Measurements from ENCODE around the gene PGP.

The PGP gene

DNA sequence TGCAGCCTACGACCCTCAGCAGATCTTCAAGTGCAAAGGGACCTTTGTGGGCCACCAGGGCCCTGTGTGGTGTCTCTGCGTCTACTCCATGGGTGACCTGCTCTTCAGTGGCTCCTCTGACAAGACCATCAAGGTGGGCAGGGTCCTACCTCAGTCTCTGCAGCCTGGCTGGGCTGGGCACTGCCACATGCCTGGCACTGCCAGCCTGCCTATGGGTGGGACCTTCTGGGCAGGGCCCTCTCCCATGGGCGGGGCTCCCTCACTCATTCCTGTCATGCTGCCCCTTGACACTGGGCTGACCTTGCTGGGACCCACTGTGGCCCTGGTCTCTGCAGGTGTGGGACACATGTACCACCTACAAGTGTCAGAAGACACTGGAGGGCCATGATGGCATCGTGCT, 40.7 kb downstream of the PGP start:
- Histone ChIP-seq H3K9me3 (ENCODE audit: insufficient read depth, low read length, severe bottlenecking) (no peaks in the 10 kb centered on the region), H3K4me2 (ENCODE audit: insufficient read depth, low read length) (no peak overlapping the region), H3K36me3 (ENCODE audit: insufficient read depth, low read length) (peaks cover 80% of the 10 kb centered on the region), H3K27ac (ENCODE audit: low read length) (no peak overlapping the region), H3K27me3 (ENCODE audit: insufficient read depth, low read length, poor library complexity) (no peaks in the 10 kb centered on the region), H3K9ac (ENCODE audit: low read depth, low read length) (no peak overlapping the region), H3K79me2 (ENCODE audit: insufficient read depth, low read length) (no peaks in the 10 kb centered on the region), H3K4me1 (ENCODE audit: insufficient read depth, low read length) (no peaks in the 10 kb centered on the region), H2AFZ (ENCODE audit: low read depth, low read length) (no peak overlapping the region), H3K4me3 (ENCODE audit: low read depth in 1 of 2, low read length in 2 of 2) (no peak overlapping the region), H4K20me1 (ENCODE audit: insufficient read depth, low read length) (0 out of 2 replicates have a peak, but pooled peaks cover 4% of the 10 kb centered on the region)
- DNase-seq (no peak), ATAC-seq (ENCODE audit: insufficient read depth, low read depth) (no peak)
- no peak for TF ChIP-seq EZH2 (IDR thresholded peaks at IDR 0.05; ENCODE audit: borderline replicate concordance, low read depth, low read length, severe bottlenecking)
- TF ChIP-seq, protein P1, sequence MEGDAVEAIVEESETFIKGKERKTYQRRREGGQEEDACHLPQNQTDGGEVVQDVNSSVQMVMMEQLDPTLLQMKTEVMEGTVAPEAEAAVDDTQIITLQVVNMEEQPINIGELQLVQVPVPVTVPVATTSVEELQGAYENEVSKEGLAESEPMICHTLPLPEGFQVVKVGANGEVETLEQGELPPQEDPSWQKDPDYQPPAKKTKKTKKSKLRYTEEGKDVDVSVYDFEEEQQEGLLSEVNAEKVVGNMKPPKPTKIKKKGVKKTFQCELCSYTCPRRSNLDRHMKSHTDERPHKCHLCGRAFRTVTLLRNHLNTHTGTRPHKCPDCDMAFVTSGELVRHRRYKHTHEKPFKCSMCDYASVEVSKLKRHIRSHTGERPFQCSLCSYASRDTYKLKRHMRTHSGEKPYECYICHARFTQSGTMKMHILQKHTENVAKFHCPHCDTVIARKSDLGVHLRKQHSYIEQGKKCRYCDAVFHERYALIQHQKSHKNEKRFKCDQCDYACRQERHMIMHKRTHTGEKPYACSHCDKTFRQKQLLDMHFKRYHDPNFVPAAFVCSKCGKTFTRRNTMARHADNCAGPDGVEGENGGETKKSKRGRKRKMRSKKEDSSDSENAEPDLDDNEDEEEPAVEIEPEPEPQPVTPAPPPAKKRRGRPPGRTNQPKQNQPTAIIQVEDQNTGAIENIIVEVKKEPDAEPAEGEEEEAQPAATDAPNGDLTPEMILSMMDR (IDR thresholded peaks at IDR 0.05; ENCODE audit: borderline replicate concordance, extremely low read depth, low read length, poor library complexity, severe bottlenecking): no peak

DNA sequence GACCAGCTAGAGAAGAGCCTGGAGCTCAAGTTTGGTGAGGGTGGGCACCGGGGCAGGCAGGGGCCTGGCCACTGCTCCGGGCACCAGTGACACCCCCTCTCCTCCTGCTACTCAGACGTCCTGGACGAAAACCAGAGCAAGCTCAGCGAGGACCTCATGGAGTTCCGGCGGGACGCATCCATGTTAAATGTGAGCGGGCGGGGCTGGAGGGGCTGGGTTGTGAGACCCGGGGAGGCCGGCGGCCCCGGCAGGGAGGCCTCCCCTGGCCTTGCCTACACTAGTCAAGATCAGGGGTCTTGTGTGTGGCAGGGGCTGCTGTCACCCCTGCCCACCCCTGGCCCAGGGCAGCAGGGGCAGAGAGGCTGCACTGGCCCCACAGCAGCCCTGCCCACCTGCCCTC, 41.3 kb downstream of the PGP start:
- no peak overlapping the region for H3K27ac ChIP-seq (ENCODE audit: low read length)
- no peaks in the 10 kb centered on the region for H3K9me3 ChIP-seq (ENCODE audit: insufficient read depth, low read length, severe bottlenecking)
- H2AFZ ChIP-seq (ENCODE audit: low read depth, low read length): no peak overlapping the region
- no peak overlapping the region for H3K4me3 ChIP-seq (ENCODE audit: low read depth in 1 of 2, low read length in 2 of 2)
- no peaks in the 10 kb centered on the region for H3K27me3 ChIP-seq (ENCODE audit: insufficient read depth, low read length, poor library complexity)
- H3K4me1 ChIP-seq (ENCODE audit: insufficient read depth, low read length): no peaks in the 10 kb centered on the region
- no peak overlapping the region for H3K9ac ChIP-seq (ENCODE audit: low read depth, low read length)
- H3K36me3 ChIP-seq (ENCODE audit: insufficient read depth, low read length): peaks cover 85% of the 10 kb centered on the region
- H3K79me2 ChIP-seq (ENCODE audit: insufficient read depth, low read length): no peaks in the 10 kb centered on the region
- no peak for DNase-seq
- no peak overlapping the region for H3K4me2 ChIP-seq (ENCODE audit: insufficient read depth, low read length)
- TF ChIP-seq EZH2 (IDR thresholded peaks at IDR 0.05; ENCODE audit: borderline replicate concordance, low read depth, low read length, severe bottlenecking): no peak
- TF ChIP-seq, protein P1 (IDR thresholded peaks at IDR 0.05; ENCODE audit: borderline replicate concordance, extremely low read depth, low read length, poor library complexity, severe bottlenecking): no peak
- ATAC-seq (ENCODE audit: insufficient read depth, low read depth): no peak
- H4K20me1 ChIP-seq (ENCODE audit: insufficient read depth, low read length): peaks cover 5% of the 10 kb centered on the region; the same call in 1 of the 2 replicates

DNA sequence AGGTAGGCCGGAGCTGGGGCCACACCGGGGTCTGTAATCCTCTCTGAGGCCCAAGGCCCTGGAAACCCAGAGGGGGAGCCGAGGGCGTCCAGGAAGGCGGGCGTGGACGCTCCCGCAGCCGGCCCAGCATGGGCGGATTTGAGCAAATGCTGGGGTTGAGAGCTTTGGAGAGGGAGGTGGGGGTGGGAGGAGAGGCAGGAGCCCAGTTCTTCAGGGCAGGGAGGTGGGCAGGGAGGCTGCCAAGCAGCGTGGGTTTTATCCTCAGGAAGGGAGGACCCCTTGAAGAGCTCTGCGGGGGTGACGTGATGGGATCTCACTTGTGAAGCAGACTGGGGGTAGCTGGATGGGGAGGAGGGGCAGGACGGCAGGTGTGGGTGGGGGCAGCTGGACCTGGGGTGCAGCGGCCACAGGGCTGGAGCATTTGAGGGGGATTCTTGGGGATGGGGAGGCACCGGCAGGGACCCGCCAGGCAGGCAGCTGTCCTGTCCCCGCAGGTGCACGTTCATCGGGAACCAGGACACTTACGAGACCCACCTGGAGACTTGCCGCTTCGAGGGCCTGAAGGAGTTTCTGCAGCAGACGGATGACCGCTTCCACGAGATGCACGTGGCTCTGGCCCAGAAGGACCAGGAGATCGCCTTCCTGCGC, 41.8 kb downstream of the PGP start:
- Histone ChIP-seq H3K9ac (ENCODE audit: low read depth, low read length) (no peak overlapping the region), H4K20me1 (ENCODE audit: insufficient read depth, low read length) (peaks cover 11% of the 10 kb centered on the region; the same call in 1 of the 2 replicates), H3K36me3 (ENCODE audit: insufficient read depth, low read length) (peaks cover 91% of the 10 kb centered on the region), H2AFZ (ENCODE audit: low read depth, low read length) (no peak overlapping the region), H3K27me3 (ENCODE audit: insufficient read depth, low read length, poor library complexity) (no peaks in the 10 kb centered on the region), H3K4me1 (ENCODE audit: insufficient read depth, low read length) (no peaks in the 10 kb centered on the region), H3K9me3 (ENCODE audit: insufficient read depth, low read length, severe bottlenecking) (no peaks in the 10 kb centered on the region), H3K4me2 (ENCODE audit: insufficient read depth, low read length) (no peak overlapping the region), H3K79me2 (ENCODE audit: insufficient read depth, low read length) (no peaks in the 10 kb centered on the region), H3K4me3 (ENCODE audit: low read depth in 1 of 2, low read length in 2 of 2) (no peak overlapping the region), H3K27ac (ENCODE audit: low read length) (no peak overlapping the region)
- TF ChIP-seq, protein P1 (IDR thresholded peaks at IDR 0.05; ENCODE audit: borderline replicate concordance, extremely low read depth, low read length, poor library complexity, severe bottlenecking): no peak
- TF ChIP-seq EZH2 (IDR thresholded peaks at IDR 0.05; ENCODE audit: borderline replicate concordance, low read depth, low read length, severe bottlenecking): no peak
- DNase-seq: no peak
- no peak for ATAC-seq (ENCODE audit: insufficient read depth, low read depth)

All from DND-41 (cell line).